ENCODE measurements around the gene EVL. TPM values are rescaled to one million over a fixed set of nuclear protein-coding genes. Genes with fewer than 3 reads are reported as not detected.

Gene EVL
- total RNA-seq, 4 donors from 2014 or later = 22.8 to 86.4 (median 45.2) TPM

DNA sequence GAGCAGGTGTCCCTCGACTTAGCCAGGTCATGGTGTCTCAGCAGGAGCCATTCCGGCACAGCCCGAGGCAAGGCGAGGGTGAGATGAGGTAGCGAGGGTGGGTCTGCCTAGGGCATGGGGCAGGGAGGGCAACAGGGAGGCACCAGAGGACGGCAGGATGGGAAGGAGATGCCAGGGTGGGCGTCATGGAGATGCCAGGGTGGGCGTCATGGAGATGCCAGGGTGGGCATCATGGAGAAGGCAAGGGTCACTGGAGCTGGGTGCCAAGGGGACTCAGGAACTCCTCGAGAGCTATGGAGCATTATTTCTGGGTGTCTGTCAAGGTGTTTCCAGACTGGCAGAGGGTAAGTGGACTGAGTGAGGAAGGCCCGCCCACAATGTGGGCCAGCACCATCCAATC lies 86.9 kb downstream of the EVL start:
- Histone ChIP-seq H3K4me3 (no peak overlapping the region), H3K9me3 (peaks cover 0 to 5% of the 10 kb centered on the region in 2 donors), H3K27me3 (no peaks in the 10 kb centered on the region), H3K27ac (no peak overlapping the region), H3K36me3 (no peaks in the 10 kb centered on the region), H3K4me1 (peaks cover 15 to 59% (median 55%) of the 10 kb centered on the region in 4 donors)
- in situ Hi-C loops (cut with MboI; ENCODE audit: low pct_ligation_motif_present in 1 of 4, low pct_unique_long_range_greater_than_20kb in 1 of 4, low sequenced_read_pairs in 3 of 4) = no loop called here
- 86% methylated on average over 10 of the region's 10 CpGs; no CpG with 5 or more reads in 1 of the 2 donors for WGBS, 2 donors (ENCODE audit: low coverage in 1 of 2)
- DNase-seq = no peak
- intact Hi-C loops (cut with DNase I; ENCODE audit: low total_unique reads) = no loop called here
- TF ChIP-seq POLR2A (IDR thresholded peaks at IDR 0.05) (no peak), POLR2AphosphoS5 (IDR thresholded peaks at IDR 0.05) (no peak), EP300 (IDR thresholded peaks at IDR 0.05; ENCODE audit: low read depth) (no peak)
- TF ChIP-seq, protein P1, sequence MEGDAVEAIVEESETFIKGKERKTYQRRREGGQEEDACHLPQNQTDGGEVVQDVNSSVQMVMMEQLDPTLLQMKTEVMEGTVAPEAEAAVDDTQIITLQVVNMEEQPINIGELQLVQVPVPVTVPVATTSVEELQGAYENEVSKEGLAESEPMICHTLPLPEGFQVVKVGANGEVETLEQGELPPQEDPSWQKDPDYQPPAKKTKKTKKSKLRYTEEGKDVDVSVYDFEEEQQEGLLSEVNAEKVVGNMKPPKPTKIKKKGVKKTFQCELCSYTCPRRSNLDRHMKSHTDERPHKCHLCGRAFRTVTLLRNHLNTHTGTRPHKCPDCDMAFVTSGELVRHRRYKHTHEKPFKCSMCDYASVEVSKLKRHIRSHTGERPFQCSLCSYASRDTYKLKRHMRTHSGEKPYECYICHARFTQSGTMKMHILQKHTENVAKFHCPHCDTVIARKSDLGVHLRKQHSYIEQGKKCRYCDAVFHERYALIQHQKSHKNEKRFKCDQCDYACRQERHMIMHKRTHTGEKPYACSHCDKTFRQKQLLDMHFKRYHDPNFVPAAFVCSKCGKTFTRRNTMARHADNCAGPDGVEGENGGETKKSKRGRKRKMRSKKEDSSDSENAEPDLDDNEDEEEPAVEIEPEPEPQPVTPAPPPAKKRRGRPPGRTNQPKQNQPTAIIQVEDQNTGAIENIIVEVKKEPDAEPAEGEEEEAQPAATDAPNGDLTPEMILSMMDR (IDR thresholded peaks at IDR 0.05) = no peak

DNA sequence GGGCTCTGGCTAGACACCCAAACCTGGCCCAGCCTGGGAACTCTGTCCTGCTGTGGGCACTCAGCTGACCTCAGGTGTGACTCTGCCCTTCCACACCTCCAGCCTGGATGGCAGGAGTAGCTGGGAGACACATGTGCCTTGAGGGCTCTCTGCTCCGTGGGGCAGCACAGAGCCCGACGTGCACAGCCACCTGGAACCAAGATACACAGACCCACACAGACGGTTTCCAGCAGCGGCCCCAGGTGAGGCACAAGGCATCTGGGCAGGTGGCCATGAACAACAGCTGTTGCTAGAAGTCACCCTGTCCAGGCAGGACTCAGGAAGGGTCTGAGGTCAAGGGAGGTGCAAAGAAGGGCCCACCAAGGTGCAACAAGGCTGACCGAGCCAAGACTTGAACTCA lies 88.3 kb downstream of the EVL start:
- Histone ChIP-seq H3K9me3 (peaks cover 0 to 5% of the 10 kb centered on the region in 2 donors), H3K27ac (no peak overlapping the region), H3K27me3 (peaks cover 5% of the 10 kb centered on the region), H3K36me3 (no peaks in the 10 kb centered on the region), H3K4me3 (no peak overlapping the region), H3K4me1 (peaks cover 14 to 51% (median 48%) of the 10 kb centered on the region in 4 donors)
- DNase-seq = no peak
- TF ChIP-seq POLR2AphosphoS5 (IDR thresholded peaks at IDR 0.05) (no peak), EP300 (IDR thresholded peaks at IDR 0.05; ENCODE audit: low read depth) (no peak), POLR2A (IDR thresholded peaks at IDR 0.05) (no peak)
- TF ChIP-seq, protein P1 (IDR thresholded peaks at IDR 0.05) = no peak
- in situ Hi-C loops (cut with MboI; ENCODE audit: low pct_ligation_motif_present in 1 of 4, low pct_unique_long_range_greater_than_20kb in 1 of 4, low sequenced_read_pairs in 3 of 4) (no loop called here), intact Hi-C loops (cut with DNase I; ENCODE audit: low total_unique reads) (no loop called here)
- 78% methylated on average over 5 of the region's 6 CpGs; no CpG with 5 or more reads in 1 of the 2 donors for WGBS, 2 donors (ENCODE audit: low coverage in 1 of 2)

DNA sequence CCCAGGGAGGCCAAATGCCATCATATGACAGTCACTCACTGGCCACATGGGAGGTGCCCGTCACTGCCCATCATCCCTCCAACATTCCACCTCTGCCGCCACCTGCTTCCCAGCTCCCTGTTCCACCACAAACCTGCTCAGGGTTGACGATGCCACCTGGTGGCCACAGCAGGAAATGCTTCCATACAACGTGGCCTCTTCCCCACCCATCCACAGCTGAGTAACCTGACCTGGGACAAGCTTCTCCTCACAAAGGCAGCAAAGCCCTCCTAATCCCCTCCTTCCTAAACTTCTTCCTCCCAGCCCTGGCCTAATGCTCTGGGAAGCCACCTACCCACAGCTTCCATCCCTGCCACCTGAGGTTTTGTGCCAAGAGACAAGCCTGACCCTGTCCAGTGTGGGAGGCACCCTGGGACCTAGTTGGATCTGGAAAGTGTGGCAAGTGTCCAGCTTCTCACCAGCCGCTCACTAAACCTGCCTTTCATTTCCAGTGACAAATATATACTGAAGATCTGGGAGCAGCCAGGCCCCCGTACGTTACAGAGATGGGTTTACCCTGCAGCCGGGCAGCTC lies 89.9 kb downstream of the EVL start:
- H3K4me1 ChIP-seq = peaks cover 11 to 54% (median 49%) of the 10 kb centered on the region in 4 donors
- intact Hi-C loops (cut with DNase I; ENCODE audit: low total_unique reads) = no loop called here
- 56% methylated on average over 8 of the region's 8 CpGs; no CpG with 5 or more reads in 1 of the 2 donors for WGBS, 2 donors (ENCODE audit: low coverage in 1 of 2)

GRCh38 chr14:100155756-100156616 lies 90.8 kb downstream of the EVL start:
- peaks cover 30% of the 10 kb centered on the region for H3K27me3 ChIP-seq
- DNase-seq = peak; percentile 86
- TF ChIP-seq POLR2AphosphoS5 (IDR thresholded peaks at IDR 0.05) = peak in 1 of 3 donors; percentile 45
- no peak for TF ChIP-seq EP300 (IDR thresholded peaks at IDR 0.05; ENCODE audit: low read depth)
- TF ChIP-seq, protein P1 (IDR thresholded peaks at IDR 0.05) = no peak
- TF ChIP-seq POLR2A (IDR thresholded peaks at IDR 0.05) = no peak
- WGBS, 2 donors (ENCODE audit: low coverage in 1 of 2) = 38 to 53% methylated on average over 8 to 12 of the region's 12 CpGs
- H3K9me3 ChIP-seq = peaks cover 0 to 5% of the 10 kb centered on the region in 2 donors
- peaks cover 7 to 46% (median 42%) of the 10 kb centered on the region in 4 donors for H3K4me1 ChIP-seq
- H3K27ac ChIP-seq = peak overlapping the region; percentile 85 to 88 (median 86)
- in situ Hi-C loops (cut with MboI; ENCODE audit: low pct_ligation_motif_present in 1 of 4, low pct_unique_long_range_greater_than_20kb in 1 of 4, low sequenced_read_pairs in 3 of 4) (no loop called here), intact Hi-C loops (cut with DNase I; ENCODE audit: low total_unique reads) (no loop called here)
- no peak overlapping the region for H3K4me3 ChIP-seq
- H3K36me3 ChIP-seq = no peaks in the 10 kb centered on the region

More for the DNA sequence above, 89.9 kb downstream of the EVL start:
- peaks cover 0 to 5% of the 10 kb centered on the region in 2 donors for H3K9me3 ChIP-seq
- H3K27ac ChIP-seq = peak overlapping the region; percentile 85 to 88 (median 86)
- peak; percentile 63 for DNase-seq
- peaks cover 21% of the 10 kb centered on the region for H3K27me3 ChIP-seq
- in situ Hi-C loops (cut with MboI; ENCODE audit: low pct_ligation_motif_present in 1 of 4, low pct_unique_long_range_greater_than_20kb in 1 of 4, low sequenced_read_pairs in 3 of 4) = no loop called here
- H3K4me3 ChIP-seq = no peak overlapping the region
- TF ChIP-seq POLR2AphosphoS5 (IDR thresholded peaks at IDR 0.05) = no peak
- TF ChIP-seq, protein P1 (IDR thresholded peaks at IDR 0.05) = peak; percentile 44 to 87 (median 57)
- no peaks in the 10 kb centered on the region for H3K36me3 ChIP-seq
